OCI-LY7 (cell line): ENCODE data around the gene PPID. TPM values are rescaled to one million over a fixed set of nuclear protein-coding genes. Genes with fewer than 3 reads are reported as not detected.

ENCODE experiments used
- BruUV-seq: library from RNA; stranded (reverse); fragments of 400-500 nt; replicated peaks from 2 replicates; lab custom pipeline; 2021; lab: Mats Ljungman, UMichigan
- CTCF ChIA-PET: fragments of 300-600 bp; sonication (Branson Sonifier 250); formaldehyde crosslinking; loops from one replicate; lab custom pipeline; 2022; ENCODE audit warnings: antibody characterized with exemption; ENCODE audit not compliant: unreplicated experiment; lab: Charles Lee
- POLR2A ChIA-PET: fragments of 300-600 bp; sonication (Branson Sonifier 250); formaldehyde crosslinking; loops from one replicate; lab custom pipeline; 2022; ENCODE audit warnings: antibody characterized with exemption; lab: Charles Lee
- DNase-seq: peaks from one replicate; pipeline ENCODE4 v3.0.0-alpha.2; 2015; ENCODE audit warnings: low spot score
- H2AFZ ChIP-seq: fragments of 200-600 bp; sonication (generic), shearing (Covaris generic); 2 replicates; pipeline ENCODE4 v1.6.1; 2014; ENCODE audit warnings: mild to moderate bottlenecking, antibody characterized with exemption, low read length, moderate library complexity
- H3K27ac ChIP-seq: fragments of 200-600 bp; sonication (generic); 2 replicates; pipeline ENCODE4 v1.5.1; 2014; ENCODE audit warnings: mixed run types, low read depth, mild to moderate bottlenecking, moderate library complexity, low read length, inconsistent platforms; ENCODE audit not compliant: poor library complexity, severe bottlenecking
- H3K36me3 ChIP-seq: fragments of 200-600 bp; sonication (generic); 2 replicates; pipeline ENCODE4 v1.6.1; 2014; ENCODE audit warnings: mild to moderate bottlenecking, antibody characterized with exemption, low read length, moderate library complexity, mixed read lengths; ENCODE audit not compliant: insufficient read depth
- H3K4me1 ChIP-seq: fragments of 200-600 bp; sonication (generic); 2 replicates; pipeline ENCODE4 v1.5.1; 2014; ENCODE audit warnings: mild to moderate bottlenecking, low read length; ENCODE audit not compliant: insufficient read depth, poor library complexity, severe bottlenecking
- H3K4me2 ChIP-seq: fragments of 200-600 bp; sonication (generic); 2 replicates; pipeline ENCODE4 v1.6.1; 2014; ENCODE audit warnings: mild to moderate bottlenecking, low read length
- H3K4me3 ChIP-seq: fragments of 200-600 bp; sonication (generic); 2 replicates; pipeline ENCODE4 v1.5.1; 2014; ENCODE audit warnings: mild to moderate bottlenecking, low read depth, low read length; ENCODE audit not compliant: poor library complexity, severe bottlenecking
- H3K79me2 ChIP-seq: fragments of 200-600 bp; sonication (generic); 2 replicates; pipeline ENCODE4 v1.6.1; 2016; ENCODE audit warnings: low read depth, mild to moderate bottlenecking, low read length, moderate library complexity, mixed read lengths; ENCODE audit not compliant: insufficient read depth
- H3K9me2 ChIP-seq: fragments of 200-600 bp; sonication (generic); 2 replicates; pipeline ENCODE4 v1.6.1; 2016; ENCODE audit warnings: mild to moderate bottlenecking, low read length, mixed read lengths; ENCODE audit not compliant: insufficient read depth
- H3K9me3 ChIP-seq: fragments of 200-600 bp; sonication (generic); 2 replicates; pipeline ENCODE4 v1.6.1; 2014; ENCODE audit warnings: mild to moderate bottlenecking, mixed run types, low read length, mixed read lengths
- H4K20me1 ChIP-seq: fragments of 200-600 bp; sonication (generic); 2 replicates; pipeline ENCODE4 v1.6.1; 2014; ENCODE audit warnings: mild to moderate bottlenecking, antibody characterized with exemption, low read length, moderate library complexity, mixed read lengths; ENCODE audit not compliant: insufficient read depth
- CTCF ChIP-seq: fragments of 200-600 bp; sonication (generic); conservative IDR thresholded peaks from 2 replicates; pipeline ENCODE4 v1.5.1; 2014; ENCODE audit warnings: mild to moderate bottlenecking, antibody characterized with exemption, low read length, moderate library complexity, mixed read lengths
- EZH2phosphoT487 ChIP-seq: fragments of 200-600 bp; sonication (generic); IDR thresholded peaks from 2 replicates; pipeline ENCODE4 v1.6.1; 2018; ENCODE audit warnings: low read depth, borderline replicate concordance, mild to moderate bottlenecking, mixed run types, antibody characterized with exemption, low read length, moderate library complexity, mixed read lengths
- intact Hi-C: fragments of 100-400 bp; cut with micrococcal nuclease; formaldehyde crosslinking; loops from one replicate; pipeline ENCODE4 v1.10.0; 2022; ENCODE audit not compliant: unreplicated experiment
- total RNA-seq, 2 experiments: library from RNA; depleted of rRNA in 1 of 2; stranded (reverse); fragments of >200 nt in 1 of 2; shearing (Covaris generic) in 1 of 2; gene quantifications; 2 replicates each; pipeline ENCODE4 v1.2.3, GENCODE V29; 2014 to 2022

PPID gene
- total RNA-seq, 2 experiments from 2014 or later, result 21.2 to 27.3 TPM

DNA sequence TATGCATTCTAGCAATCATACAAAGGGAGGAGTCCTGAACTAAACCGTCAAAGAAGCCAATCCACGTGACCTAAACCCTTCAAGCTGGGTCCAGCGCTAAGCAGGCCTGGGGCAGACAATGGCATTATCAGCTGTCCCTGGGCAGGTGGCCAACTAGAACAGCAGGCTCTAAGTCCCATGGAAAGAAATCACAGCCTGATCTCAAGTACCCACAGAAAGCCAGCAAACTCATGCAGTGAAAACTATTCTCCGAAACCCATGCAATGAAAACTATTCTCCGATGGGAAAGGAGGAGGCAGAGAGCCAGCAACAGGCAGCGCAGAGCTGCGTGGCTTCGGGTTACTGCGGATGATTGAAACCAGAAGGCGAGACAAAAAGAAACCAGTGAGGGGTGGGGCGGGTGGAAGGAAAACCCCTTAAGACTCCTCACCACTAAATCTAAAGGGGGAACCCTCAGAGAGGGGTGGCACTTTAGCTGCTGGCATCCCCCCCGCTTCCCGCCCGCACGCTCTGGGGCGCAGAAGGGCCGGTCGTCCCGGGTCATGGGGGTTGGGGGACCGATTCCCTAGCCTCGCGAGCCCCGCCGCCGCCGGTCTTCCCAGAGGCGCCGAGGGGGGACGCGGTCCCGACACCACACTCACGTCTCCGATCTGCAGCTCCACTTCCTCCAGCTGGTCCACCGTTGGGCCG lies 52.1 kb downstream of the PPID start:
- Histone ChIP-seq H3K4me2 (peak overlapping the region; percentile 90), H4K20me1 (peaks cover 20% of the 10 kb centered on the region), H3K4me1 (peaks cover 7% of the 10 kb centered on the region), H3K9me2 (no peaks in the 10 kb centered on the region), H3K36me3 (peaks cover 30% of the 10 kb centered on the region), H3K27ac (peak overlapping the region; percentile 78), H2AFZ (peak overlapping the region; percentile 95), H3K9me3 (no peaks in the 10 kb centered on the region), H3K79me2 (peaks cover 63% of the 10 kb centered on the region), H3K4me3 (peak overlapping the region; percentile 81)
- no peak for TF ChIP-seq EZH2phosphoT487
- no peak for TF ChIP-seq CTCF
- ChIA-PET CTCF (no interaction called here), POLR2A (interaction anchor here (0.6 kb wide), 1 partner anchor 13 kb away, joined by 4 read pairs; no protein-coding TSS in a partner anchor)
- no TSS peak for BruUV-seq
- DNase-seq, result peak; percentile 53
- intact Hi-C loops, result loop anchor here (5.0 kb wide), 2 partner anchors 431 to 506 kb away; partner anchors contain the start of gene RAPGEF2

GRCh38 chr4:158669310-158669709 lies 53.9 kb downstream of the PPID start:
- CTCF ChIA-PET, result no interaction called here
- Histone ChIP-seq H4K20me1 (peaks cover 20% of the 10 kb centered on the region), H3K4me2 (peak overlapping the region; percentile 7; the same call in 1 of the 2 replicates), H3K27ac (no peak overlapping the region), H3K4me1 (peaks cover 7% of the 10 kb centered on the region), H3K79me2 (peaks cover 63% of the 10 kb centered on the region), H3K9me2 (no peaks in the 10 kb centered on the region), H3K36me3 (peaks cover 43% of the 10 kb centered on the region), H3K9me3 (no peaks in the 10 kb centered on the region), H2AFZ (no peak overlapping the region), H3K4me3 (no peak overlapping the region)
- no peak for DNase-seq
- intact Hi-C loops, result no loop called here
- no TSS peak for BruUV-seq
- TF ChIP-seq CTCF (no peak), EZH2phosphoT487 (no peak)
- POLR2A ChIA-PET, result interaction anchor here (0.6 to 1.0 kb wide), 4 partner anchors 10 to 476 kb away, joined by 3 read pairs; no protein-coding TSS in a partner anchor

GRCh38 chr4:158667651-158668198 lies 55.5 kb downstream of the PPID start:
- DNase-seq, result peak; percentile 31

More at GRCh38 chr4:158667651-158668198, 55.5 kb downstream of the PPID start:
- TF ChIP-seq CTCF (peak; percentile 78), EZH2phosphoT487 (no peak)
- Histone ChIP-seq H3K79me2 (peaks cover 50% of the 10 kb centered on the region), H3K9me3 (no peaks in the 10 kb centered on the region), H3K4me3 (no peak overlapping the region), H3K4me2 (no peak overlapping the region), H3K4me1 (peaks cover 7% of the 10 kb centered on the region), H3K9me2 (no peaks in the 10 kb centered on the region), H3K27ac (no peak overlapping the region), H3K36me3 (peaks cover 43% of the 10 kb centered on the region), H2AFZ (no peak overlapping the region), H4K20me1 (peaks cover 20% of the 10 kb centered on the region)
- intact Hi-C loops, result no loop called here
- CTCF ChIA-PET, result no interaction called here
- POLR2A ChIA-PET, result no interaction called here
- BruUV-seq, result no TSS peak
